Stromal cell of bone marrow (primary cell): Measurements from ENCODE around the gene SLC39A3.

ENCODE experiments used
- DNase-seq: peaks from one replicate; pipeline ENCODE4 v3.0.0-alpha.2; 2012; ENCODE audit warnings: low read depth

Gene SLC39A3

GRCh38 chr19:2739602-2740313 lies at the start of gene SLC39A3:
Gene SLC39A3 (minus strand): TSS chr19:2740017. CDS start chr19:2737257, 2,760 bp downstream.
- peak; percentile 98 for DNase-seq

- DNase-seq: no peak
Measured at GRCh38 chr19:2788237-2788636, 48.4 kb upstream of the SLC39A3 start.

- DNase-seq: no peak
Measured at GRCh38 chr19:2787115-2787514, 47.3 kb upstream of the SLC39A3 start.

GRCh38 chr19:2785244-2785997 lies 45.6 kb upstream of the SLC39A3 start, which contains the start of gene THOP1:
Gene THOP1 (plus strand): TSS chr19:2785503. CDS start chr19:2785663, 160 bp downstream.
- DNase-seq: peak; percentile 98

GRCh38 chr19:2783781-2784145 lies 43.9 kb upstream of the SLC39A3 start:
- no peak for DNase-seq

- peak; percentile 99 for DNase-seq
Measured at GRCh38 chr19:2782936-2783780, 43.3 kb upstream of the SLC39A3 start, which contains the start of gene SGTA. Gene SGTA (minus strand): TSS chr19:2783273. CDS start chr19:2769068, 14,205 bp downstream.

- no peak for DNase-seq
Measured at GRCh38 chr19:2782329-2782935, 42.6 kb upstream of the SLC39A3 start.

- DNase-seq: no peak
Measured at GRCh38 chr19:2780284-2780683, 40.5 kb upstream of the SLC39A3 start.

- DNase-seq: no peak
Measured at GRCh38 chr19:2779121-2779740, 39.4 kb upstream of the SLC39A3 start.

- no peak for DNase-seq
Measured at GRCh38 chr19:2777952-2778683, 38.3 kb upstream of the SLC39A3 start.

- peak; percentile 70 for DNase-seq
Measured at GRCh38 chr19:2775556-2776430, 36.0 kb upstream of the SLC39A3 start.

- no peak for DNase-seq
Measured at GRCh38 chr19:2774953-2775555, 35.2 kb upstream of the SLC39A3 start.

GRCh38 chr19:2774083-2774679 lies 34.4 kb upstream of the SLC39A3 start:
- DNase-seq: no peak

GRCh38 chr19:2771786-2772674 lies 32.2 kb upstream of the SLC39A3 start:
- DNase-seq: no peak

GRCh38 chr19:2770055-2771013 lies 30.5 kb upstream of the SLC39A3 start:
- DNase-seq: no peak

GRCh38 chr19:2769218-2769617 lies 29.4 kb upstream of the SLC39A3 start:
- no peak for DNase-seq
